Tibial nerve (tissue), 3 donors: ENCODE data around the gene DNAAF2.

Source experiments
- POLR2A ChIP-seq, 2 donors: fragments of 450-650 bp; IDR thresholded peaks; one replicate each; pipeline ENCODE4 v1.6.1; 2017; ENCODE audit warnings: antibody characterized with exemption in 2 of 2, mild to moderate bottlenecking in 2 of 2, moderate library complexity in 2 of 2
- TF ChIP-seq, protein P1 (sequence below), 5 experiments: fragments of 200-600 bp in 3 of 5; fragments of 450-650 bp in 2 of 5; sonication (generic) in 3 of 5; IDR thresholded peaks; one replicate each; pipeline ENCODE4 v1.5.1; 2016 to 2019; ENCODE audit warnings: antibody characterized with exemption in 5 of 5, mild to moderate bottlenecking in 3 of 5, moderate library complexity in 2 of 5

DNA sequence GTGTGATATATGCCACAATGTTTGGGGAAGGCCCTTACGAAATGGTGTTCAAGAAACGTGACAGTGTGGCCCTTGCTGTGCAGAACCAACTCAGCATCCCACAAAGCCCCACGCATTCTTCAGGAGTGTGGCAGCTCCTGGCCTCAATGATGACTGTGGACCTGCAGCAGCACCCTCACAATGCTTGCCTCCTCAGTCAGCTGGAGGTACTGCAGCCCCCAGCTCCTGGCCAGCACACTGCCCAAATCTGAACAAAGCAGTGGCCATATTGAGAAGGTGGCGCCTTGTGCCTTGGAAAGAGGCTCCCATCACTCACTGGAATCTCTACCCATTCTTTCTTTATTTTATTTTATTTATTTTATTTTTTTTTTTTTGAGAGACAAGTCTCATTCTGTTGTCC, 42.6 kb upstream of the DNAAF2 start:
- TF ChIP-seq, protein P1, sequence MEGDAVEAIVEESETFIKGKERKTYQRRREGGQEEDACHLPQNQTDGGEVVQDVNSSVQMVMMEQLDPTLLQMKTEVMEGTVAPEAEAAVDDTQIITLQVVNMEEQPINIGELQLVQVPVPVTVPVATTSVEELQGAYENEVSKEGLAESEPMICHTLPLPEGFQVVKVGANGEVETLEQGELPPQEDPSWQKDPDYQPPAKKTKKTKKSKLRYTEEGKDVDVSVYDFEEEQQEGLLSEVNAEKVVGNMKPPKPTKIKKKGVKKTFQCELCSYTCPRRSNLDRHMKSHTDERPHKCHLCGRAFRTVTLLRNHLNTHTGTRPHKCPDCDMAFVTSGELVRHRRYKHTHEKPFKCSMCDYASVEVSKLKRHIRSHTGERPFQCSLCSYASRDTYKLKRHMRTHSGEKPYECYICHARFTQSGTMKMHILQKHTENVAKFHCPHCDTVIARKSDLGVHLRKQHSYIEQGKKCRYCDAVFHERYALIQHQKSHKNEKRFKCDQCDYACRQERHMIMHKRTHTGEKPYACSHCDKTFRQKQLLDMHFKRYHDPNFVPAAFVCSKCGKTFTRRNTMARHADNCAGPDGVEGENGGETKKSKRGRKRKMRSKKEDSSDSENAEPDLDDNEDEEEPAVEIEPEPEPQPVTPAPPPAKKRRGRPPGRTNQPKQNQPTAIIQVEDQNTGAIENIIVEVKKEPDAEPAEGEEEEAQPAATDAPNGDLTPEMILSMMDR (IDR thresholded peaks at IDR 0.05) = no peak
- no peak for TF ChIP-seq POLR2A (IDR thresholded peaks at IDR 0.05)
